K562 (cell line): ENCODE measurements around the gene SDS. TPM values are rescaled to one million over a fixed set of nuclear protein-coding genes. Genes with fewer than 3 reads are reported as not detected.

Experiments
- ATAC-seq: fragments of 200-7000 bp; cut with Tn5 transposase; 3 replicates; pipeline ENCODE4 v1.9.1; 2020; ENCODE audit warnings: moderate library complexity
- BruUV-seq: library from RNA; stranded (reverse); fragments of 400-500 nt; replicated peaks from 2 replicates; lab custom pipeline; 2021; lab: Mats Ljungman, UMichigan
- CTCF ChIA-PET: fragments of 300-600 bp; formaldehyde crosslinking; extraction: SDS; loops from one replicate; lab custom pipeline; 2021; ENCODE audit warnings: low intra/inter-chr PET ratio; lab: Yijun Ruan, JAX
- POLR2A ChIA-PET: fragments of 300-600, 350-650 bp; sonication (Branson Sonifier 250); formaldehyde crosslinking; extraction: SDS; loops from one replicate; lab custom pipeline; 2021; ENCODE audit warnings: antibody characterized with exemption, inconsistent platforms; lab: Yijun Ruan, JAX
- DNase-seq, 4 experiments: peaks; one replicate each; pipeline versions ENCODE4 v3.0.0 to v3.0.0-alpha.2; 2011 to 2018; ENCODE audit warnings: low spot score in 3 of 4, mixed read lengths in 3 of 4; ENCODE audit errors: extremely low read depth in 1 of 4
- FAIRE-seq: peaks from 2 replicates; lab custom pipeline; 2011; peaks lifted over from hg19 to GRCh38; lab: Jason Lieb, UNC
- H2AFZ ChIP-seq: 2 replicates; pipeline ENCODE4 v1.6.0; 2011; ENCODE audit warnings: low read depth, low read length, control low read depth, inconsistent platforms
- H3K27ac ChIP-seq: fragments of 200-600 bp; 3 replicates; pipeline ENCODE4 v1.8.0; 2011; ENCODE audit warnings: low read depth, mild to moderate bottlenecking, control low read depth, inconsistent platforms, low read length, moderate library complexity, mixed read lengths; ENCODE audit errors: extremely low read depth
- H3K27me3 ChIP-seq, 2 experiments: fragments of 300-600 bp in 1 of 2; 2 replicates in 1 of 2; 3 replicates in 1 of 2; pipeline versions ENCODE4 v1.6.0 to v1.8.0; 2011; ENCODE audit warnings: inconsistent platforms in 2 of 2, low read length in 2 of 2, mild to moderate bottlenecking in 1 of 2, mixed read lengths in 1 of 2, moderate library complexity in 1 of 2; ENCODE audit not compliant: control insufficient read depth in 2 of 2, insufficient read depth in 2 of 2
- H3K36me3 ChIP-seq: fragments of 300-600 bp; 3 replicates; pipeline ENCODE4 v1.8.0; 2011; ENCODE audit warnings: mild to moderate bottlenecking, low read length, inconsistent platforms; ENCODE audit not compliant: control insufficient read depth, insufficient read depth
- H3K4me1 ChIP-seq, 2 experiments: fragments of 200-600 bp in 1 of 2; replicated peaks in 1 of 2; 2 replicates in 1 of 2; 3 replicates in 1 of 2; pipeline versions ENCODE4 v1.5.1 to v1.8.0; 2011; ENCODE audit warnings: inconsistent platforms in 2 of 2, low read length in 2 of 2, mild to moderate bottlenecking in 1 of 2, mixed read lengths in 1 of 2, moderate library complexity in 1 of 2; ENCODE audit not compliant: control insufficient read depth in 2 of 2, insufficient read depth in 2 of 2
- H3K4me2 ChIP-seq: 2 replicates; pipeline ENCODE4 v1.6.1; 2011; ENCODE audit warnings: low read length, control low read depth, inconsistent platforms, mixed read lengths; ENCODE audit not compliant: insufficient read depth
- H3K4me3 ChIP-seq: fragments of 200-600 bp; sonication (generic), shearing (Covaris generic); 2 replicates; pipeline ENCODE4 v1.5.1; 2016; ENCODE audit warnings: control low read depth, inconsistent platforms
- H3K79me2 ChIP-seq: fragments of 200-600 bp; 3 replicates; pipeline ENCODE4 v1.8.0; 2011; ENCODE audit warnings: low read length, inconsistent platforms; ENCODE audit not compliant: control insufficient read depth, insufficient read depth
- H3K9ac ChIP-seq, 2 experiments: 2 replicates each; pipeline versions ENCODE4 v1.6.0 to v1.6.1; 2011; ENCODE audit warnings: low read depth in 2 of 2, low read length in 2 of 2, control low read depth in 1 of 2, inconsistent platforms in 1 of 2, mild to moderate bottlenecking in 1 of 2, mixed read lengths in 1 of 2; ENCODE audit not compliant: insufficient read depth in 1 of 2
- H3K9me1 ChIP-seq: one replicate; pipeline ENCODE4 v1.6.0; 2011; ENCODE audit warnings: inconsistent platforms, mild to moderate bottlenecking, low read length, moderate library complexity; ENCODE audit not compliant: control insufficient read depth, insufficient read depth
- H3K9me3 ChIP-seq: replicated peaks from 2 replicates; pipeline ENCODE4 v1.5.1; 2011; ENCODE audit warnings: low read depth, low read length, inconsistent platforms; ENCODE audit not compliant: control insufficient read depth, insufficient read depth
- H4K20me1 ChIP-seq: replicated peaks from 2 replicates; pipeline ENCODE4 v1.6.1; 2011; ENCODE audit warnings: low read length, inconsistent platforms, mixed read lengths; ENCODE audit not compliant: control insufficient read depth, insufficient read depth
- FIP1L1 ChIP-seq: fragments of 200-400 bp; formaldehyde crosslinking; IDR thresholded peaks from 2 replicates; pipeline ENCODE4 v1.6.1; 2018; ENCODE audit warnings: mild to moderate bottlenecking, low read depth, low read length; ENCODE audit not compliant: poor library complexity, severe bottlenecking
- PPARD ChIP-seq: fragments of 250-450 bp; sonication (Bioruptor Pico); IDR thresholded peaks from 2 replicates; pipeline ENCODE4 v1.8.0; 2022; ENCODE audit warnings: inconsistent platforms, mild to moderate bottlenecking, moderate library complexity
- RBM25 ChIP-seq: fragments of 200-400 bp; formaldehyde crosslinking; IDR thresholded peaks from 2 replicates; pipeline ENCODE4 v1.6.1; 2018; ENCODE audit warnings: low read length, low read depth, moderate library complexity; ENCODE audit not compliant: severe bottlenecking
- STAT6 ChIP-seq: sonication (generic); formaldehyde crosslinking; IDR thresholded peaks from 2 replicates; pipeline ENCODE4 v1.8.1; 2023; ENCODE audit warnings: mild to moderate bottlenecking, missing genetic modification reagents
- TFAP4 ChIP-seq: sonication (generic); formaldehyde crosslinking; IDR thresholded peaks from 2 replicates; pipeline ENCODE4 v1.8.0; 2022; ENCODE audit warnings: missing genetic modification reagents, mild to moderate bottlenecking, moderate library complexity, borderline replicate concordance
- XRCC4 ChIP-seq: IDR thresholded peaks from one replicate; pipeline ENCODE4 v1.6.1; 2011; ENCODE audit not compliant: insufficient read depth, insufficient read length; ENCODE audit errors: extremely low read depth
- ZEB2 ChIP-seq: fragments of 450-650 bp; IDR thresholded peaks from 2 replicates; pipeline ENCODE4 v1.6.1; 2016
- ZFP36 ChIP-seq: fragments of 150-350 bp; IDR thresholded peaks from 2 replicates; pipeline ENCODE4 v1.6.1; 2018; ENCODE audit warnings: low read length, low read depth; ENCODE audit not compliant: partially characterized antibody
- WGBS: fragments of 100-300 bp; shearing (Covaris generic); methylation state at CpG from one replicate; pipeline ENCODE4 v1.1.6; 2016; ENCODE audit warnings: low coverage, mixed read lengths; ENCODE audit not compliant: insufficient coverage; ENCODE audit errors: missing lambda C conversion rate; 5-methylcytosine and 5-hydroxymethylcytosine counted together
- in situ Hi-C: fragments of 300-500 bp; cut with MboI; formaldehyde crosslinking; loops from 4 replicates; pipeline ENCODE4 v1.15.0; 2018; ENCODE audit warnings: inconsistent platforms, mixed read lengths
- intact Hi-C: fragments of 100-400 bp; cut with micrococcal nuclease; formaldehyde crosslinking; loops from 2 replicates; pipeline ENCODE4 v1.14.2; 2022
- polyA plus RNA-seq, 8 experiments: library from polyadenylated mRNA; depleted of rRNA in 4 of 8; stranded (reverse) in 5 of 8; unstranded in 3 of 8; fragments of >200 nt; fragmentation: Nextera tagmentation in 2 of 8; fragmentation: Illumina TruSeq in 1 of 8; extraction: Ambion mirVana in 2 of 8; extraction: Trizol in 1 of 8; gene quantifications; 2 replicates each; pipeline versions ENCODE4 v1.2.1 to v1.2.3, GENCODE V29; 2011 to 2014; ENCODE audit warnings: inconsistent platforms in 1 of 8, missing spikeins in 1 of 8
- total RNA-seq, 7 experiments: library from RNA; depleted of rRNA in 6 of 7; stranded (reverse); fragments of >200 nt in 6 of 7; fragmentation: Illumina TruSeq in 2 of 7; extraction: Trizol in 2 of 7; gene quantifications; 2 replicates each; pipeline versions ENCODE4 v1.2.1 to v1.2.3, GENCODE V29; 2011 to 2021; ENCODE audit warnings: low replicate concordance in 1 of 7

Gene SDS
- total and polyA plus RNA-seq, 9 of the 15 experiments (the other 6 are each of a cell fraction or from before 2014, with no cell fraction given): 0.07 to 1.1 (median 0.12) TPM; not detected in 1

GRCh38 chr12:113440947-113441782, 37.5 kb upstream of the SDS start:
- Histone ChIP-seq H3K4me2 (no peak overlapping the region), H3K4me1 (peaks cover 5 to 8% of the 10 kb centered on the region in 2 experiments; a peak in 3 of 5 replicates), H2AFZ (no peak overlapping the region), H3K9me1 (no peaks in the 10 kb centered on the region), H3K27ac (no peak overlapping the region), H3K9me3 (no peaks in the 10 kb centered on the region), H4K20me1 (no peaks in the 10 kb centered on the region), H3K79me2 (no peaks in the 10 kb centered on the region), H3K36me3 (no peaks in the 10 kb centered on the region), H3K9ac (peak overlapping the region in 1 of 2 experiments; percentile 80; a peak in 1 of 4 replicates), H3K27me3 (peaks cover 6 to 25% of the 10 kb centered on the region in 2 experiments; a peak in 3 of 5 replicates), H3K4me3 (no peak overlapping the region)
- BruUV-seq: no TSS peak
- ATAC-seq: no peak
- WGBS: 3% methylated on average over 14 of the region's 14 CpGs
- intact Hi-C loops: no loop called here
- DNase-seq: no peak
- FAIRE-seq: no peak
- in situ Hi-C loops: loop anchor here (5.0 kb wide), 1 partner anchor 471 kb away; no protein-coding TSS in a partner anchor
- ChIA-PET POLR2A (no interaction called here), CTCF (interaction anchor here (0.6 kb wide), 1 partner anchor 26 kb away, joined by 4 read pairs; no protein-coding TSS in a partner anchor)
- TF ChIP-seq XRCC4 (no peak), PPARD (CRISPR knock-in tag) (no peak), TFAP4 (no peak), ZEB2 (no peak), STAT6 (CRISPR knock-in tag) (no peak), FIP1L1 (no peak), RBM25 (no peak), ZFP36 (peak; percentile 81)
